Immature natural killer cell (primary cell): ENCODE data around the gene COL9A3. TPM values are rescaled to one million over a fixed set of nuclear protein-coding genes. Genes with fewer than 3 reads are reported as not detected.
A peak's percentile ranks its signal among the peaks of the same experiment; 100 is the strongest.

ENCODE experiments used
- DNase-seq, 3 donors: peaks; one replicate each; pipeline ENCODE4 v3.0.0; 2022; ENCODE audit warnings: mixed read lengths in 1 of 3
- H3K27ac Mint-ChIP-seq, 6 donors: one replicate each; pipeline ENCODE4 v1.8.0; 2020; ENCODE audit warnings: mixed read lengths in 6 of 6, mild to moderate bottlenecking in 5 of 6, inconsistent platforms in 4 of 6, moderate library complexity in 3 of 6
- H3K27me3 Mint-ChIP-seq, 3 donors: one replicate each; pipeline ENCODE4 v1.8.0; 2020 to 2021; ENCODE audit warnings: low read depth in 3 of 3, mild to moderate bottlenecking in 3 of 3, mixed read lengths in 3 of 3, moderate library complexity in 3 of 3, inconsistent platforms in 1 of 3
- H3K36me3 Mint-ChIP-seq, 3 donors: one replicate each; pipeline ENCODE4 v1.8.0; 2020; ENCODE audit warnings: mixed read lengths in 3 of 3, inconsistent platforms in 2 of 3, mild to moderate bottlenecking in 2 of 3
- H3K4me1 Mint-ChIP-seq, 2 donors: one replicate each; pipeline ENCODE4 v1.8.0; 2020; ENCODE audit warnings: inconsistent platforms in 2 of 2, mild to moderate bottlenecking in 2 of 2, mixed read lengths in 2 of 2, moderate library complexity in 1 of 2
- H3K4me3 Mint-ChIP-seq, 5 donors: one replicate each; pipeline ENCODE4 v1.8.0; 2020; ENCODE audit warnings: mild to moderate bottlenecking in 5 of 5, mixed read lengths in 5 of 5, inconsistent platforms in 3 of 5, moderate library complexity in 3 of 5
- H3K9me3 Mint-ChIP-seq, 6 donors: one replicate each; pipeline ENCODE4 v1.8.0; 2020; ENCODE audit warnings: mild to moderate bottlenecking in 6 of 6, mixed read lengths in 6 of 6, inconsistent platforms in 4 of 6, moderate library complexity in 3 of 6
- polyA plus RNA-seq, 3 donors: library from polyadenylated mRNA; unstranded; fragments of 300-500 nt; fragmentation: Illumina TruSeq; gene quantifications; one replicate each; pipeline ENCODE4 v1.2.3, GENCODE V29; 2021

Gene COL9A3
- polyA plus RNA-seq, 3 donors from 2014 or later = 0.87 TPM; not detected in 2

- no peaks in the 10 kb centered on the region for H3K36me3 Mint-ChIP-seq
- H3K4me3 Mint-ChIP-seq = no peak overlapping the region
- H3K4me1 Mint-ChIP-seq = no peaks in the 10 kb centered on the region
- no peak for DNase-seq
- H3K27ac Mint-ChIP-seq = no peak overlapping the region
- H3K9me3 Mint-ChIP-seq = no peaks in the 10 kb centered on the region
- peaks cover 0 to 2% (median 0%) of the 10 kb centered on the region in 3 donors for H3K27me3 Mint-ChIP-seq
Measured at GRCh38 chr20:62785393-62785792, 31.5 kb upstream of the COL9A3 start.

DNA sequence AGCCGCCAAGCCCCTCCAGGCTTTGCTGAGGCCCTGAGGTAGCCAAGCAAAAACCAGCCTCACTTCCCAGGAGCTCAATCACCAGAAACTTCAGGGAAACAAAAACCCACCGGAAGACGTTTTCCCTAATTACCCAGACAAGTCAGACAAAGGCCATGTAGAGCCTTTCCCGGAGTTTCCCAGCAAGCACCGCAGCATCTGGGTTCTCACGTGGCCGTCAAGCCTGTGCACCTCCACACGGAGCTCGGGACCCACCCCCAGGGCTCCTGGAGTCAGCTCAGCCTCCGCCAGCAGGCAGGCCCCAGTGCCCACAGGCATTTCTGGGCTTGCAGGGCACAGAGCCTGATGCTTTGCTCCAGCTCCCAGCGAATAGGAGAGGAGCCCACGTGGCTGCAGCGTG, 30.7 kb upstream of the COL9A3 start:
- Mint-ChIP-seq H3K27ac (no peak overlapping the region), H3K4me3 (no peak overlapping the region), H3K27me3 (peaks cover 0 to 2% (median 0%) of the 10 kb centered on the region in 3 donors), H3K9me3 (no peaks in the 10 kb centered on the region), H3K36me3 (no peaks in the 10 kb centered on the region), H3K4me1 (peaks cover under 1% of the 10 kb centered on the region in 2 donors)
- no peak for DNase-seq

DNA sequence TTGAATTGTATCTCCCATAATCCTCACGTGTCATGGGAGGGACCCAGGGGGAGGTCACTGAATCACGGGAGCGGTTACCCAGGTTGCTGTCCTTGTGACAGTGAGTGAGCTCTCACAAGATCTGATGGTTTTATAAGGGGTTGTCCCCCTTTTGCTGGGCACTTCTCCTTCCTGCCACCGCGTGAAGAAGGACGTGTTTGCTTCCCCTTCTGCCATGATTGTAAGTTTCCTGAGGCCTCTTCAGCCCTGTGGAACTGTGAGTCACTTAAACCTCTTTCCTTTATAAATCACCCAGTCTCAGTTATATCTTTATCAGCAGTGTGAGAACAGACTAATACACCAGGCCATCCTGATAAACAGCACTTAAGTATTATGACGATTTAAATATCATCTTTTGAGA, 29.5 kb upstream of the COL9A3 start:
- H3K4me3 Mint-ChIP-seq = no peak overlapping the region
- H3K36me3 Mint-ChIP-seq = no peaks in the 10 kb centered on the region
- no peak for DNase-seq
- no peak overlapping the region for H3K27ac Mint-ChIP-seq
- peaks cover 0 to 6% (median 3%) of the 10 kb centered on the region in 3 donors for H3K27me3 Mint-ChIP-seq
- peaks cover 7 to 9% of the 10 kb centered on the region in 2 donors for H3K4me1 Mint-ChIP-seq
- H3K9me3 Mint-ChIP-seq = no peaks in the 10 kb centered on the region

DNA sequence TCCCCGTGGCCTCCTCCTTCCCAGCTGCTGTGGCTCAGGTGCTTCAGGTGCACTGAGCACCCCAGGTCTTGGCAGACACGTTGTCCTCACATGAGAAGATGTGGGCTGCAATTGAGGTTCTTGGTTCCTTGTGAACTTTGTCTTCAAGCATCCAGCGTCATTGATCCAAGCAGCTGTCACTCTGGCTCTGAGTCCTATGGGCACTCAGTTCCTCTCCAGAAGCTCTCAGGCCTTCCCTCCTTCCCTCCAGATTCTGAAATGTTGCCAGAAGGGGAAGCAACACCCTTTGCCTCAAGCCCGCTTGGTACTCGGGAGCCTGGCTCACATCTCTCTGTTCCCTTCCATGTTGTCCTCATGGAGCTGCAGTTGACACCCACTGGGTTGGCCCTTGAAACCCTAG, 29.0 kb upstream of the COL9A3 start:
- no peak for DNase-seq
- Mint-ChIP-seq H3K36me3 (no peaks in the 10 kb centered on the region), H3K27me3 (peaks cover 0 to 8% (median 3%) of the 10 kb centered on the region in 3 donors), H3K27ac (peak overlapping the region in 1 of 6 donors; percentile 83), H3K4me1 (peaks cover 7 to 14% of the 10 kb centered on the region in 2 donors), H3K4me3 (no peak overlapping the region), H3K9me3 (no peaks in the 10 kb centered on the region)

DNA sequence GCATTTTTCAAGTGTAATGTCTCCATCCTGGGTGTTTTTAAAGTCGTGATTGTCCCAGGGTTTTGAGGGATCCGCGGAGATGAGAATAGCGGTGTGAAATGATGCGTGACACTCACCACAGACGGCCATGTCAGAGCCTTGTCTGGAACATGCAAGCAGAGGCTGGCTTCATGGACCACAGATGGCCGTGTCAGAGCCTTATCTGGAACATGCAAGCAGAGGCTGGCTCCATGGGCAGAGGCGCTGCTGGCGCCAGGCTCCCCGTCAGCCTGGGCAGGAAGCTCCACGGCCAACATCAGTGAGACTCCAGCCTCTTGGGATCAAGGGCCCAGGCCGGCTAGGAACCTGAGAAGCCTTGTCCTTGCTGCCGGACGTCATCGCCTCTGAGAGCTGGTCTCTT, 28.2 kb upstream of the COL9A3 start:
- no peak overlapping the region for H3K4me3 Mint-ChIP-seq
- H3K36me3 Mint-ChIP-seq = no peaks in the 10 kb centered on the region

GRCh38 chr20:62790075-62790474, 26.8 kb upstream of the COL9A3 start:
- Mint-ChIP-seq H3K36me3 (no peaks in the 10 kb centered on the region), H3K4me3 (no peak overlapping the region), H3K27ac (no peak overlapping the region), H3K27me3 (peaks cover 9 to 18% (median 9%) of the 10 kb centered on the region in 3 donors), H3K9me3 (no peaks in the 10 kb centered on the region), H3K4me1 (peaks cover 16 to 29% of the 10 kb centered on the region in 2 donors)
- DNase-seq = no peak

More for the DNA sequence above, 28.2 kb upstream of the COL9A3 start:
- Mint-ChIP-seq H3K27me3 (peaks cover 0 to 8% (median 3%) of the 10 kb centered on the region in 3 donors), H3K4me1 (peaks cover 13 to 22% of the 10 kb centered on the region in 2 donors), H3K9me3 (no peaks in the 10 kb centered on the region), H3K27ac (no peak overlapping the region)
- DNase-seq = no peak

GRCh38 chr20:62791301-62792181, 25.3 kb upstream of the COL9A3 start:
- Mint-ChIP-seq H3K27ac (peak overlapping the region; percentile 10 to 88 (median 56)), H3K4me3 (peak overlapping the region in 2 of 5 donors; percentile 54 to 67), H3K9me3 (no peaks in the 10 kb centered on the region), H3K36me3 (no peaks in the 10 kb centered on the region), H3K27me3 (peaks cover 13 to 22% (median 14%) of the 10 kb centered on the region in 3 donors), H3K4me1 (peaks cover 23 to 33% of the 10 kb centered on the region in 2 donors)
- DNase-seq = peak; percentile 55 to 65 (median 57)

- H3K27ac Mint-ChIP-seq = peak overlapping the region; percentile 81 to 95 (median 92)
- no peak for DNase-seq
- H3K4me1 Mint-ChIP-seq = peaks cover 23 to 37% of the 10 kb centered on the region in 2 donors
- H3K9me3 Mint-ChIP-seq = no peaks in the 10 kb centered on the region
- H3K36me3 Mint-ChIP-seq = no peaks in the 10 kb centered on the region
- peaks cover 15 to 23% (median 16%) of the 10 kb centered on the region in 3 donors for H3K27me3 Mint-ChIP-seq
- peak overlapping the region in 3 of 5 donors; percentile 30 to 55 (median 51) for H3K4me3 Mint-ChIP-seq
Measured at GRCh38 chr20:62792182-62792939, 24.5 kb upstream of the COL9A3 start.

DNA sequence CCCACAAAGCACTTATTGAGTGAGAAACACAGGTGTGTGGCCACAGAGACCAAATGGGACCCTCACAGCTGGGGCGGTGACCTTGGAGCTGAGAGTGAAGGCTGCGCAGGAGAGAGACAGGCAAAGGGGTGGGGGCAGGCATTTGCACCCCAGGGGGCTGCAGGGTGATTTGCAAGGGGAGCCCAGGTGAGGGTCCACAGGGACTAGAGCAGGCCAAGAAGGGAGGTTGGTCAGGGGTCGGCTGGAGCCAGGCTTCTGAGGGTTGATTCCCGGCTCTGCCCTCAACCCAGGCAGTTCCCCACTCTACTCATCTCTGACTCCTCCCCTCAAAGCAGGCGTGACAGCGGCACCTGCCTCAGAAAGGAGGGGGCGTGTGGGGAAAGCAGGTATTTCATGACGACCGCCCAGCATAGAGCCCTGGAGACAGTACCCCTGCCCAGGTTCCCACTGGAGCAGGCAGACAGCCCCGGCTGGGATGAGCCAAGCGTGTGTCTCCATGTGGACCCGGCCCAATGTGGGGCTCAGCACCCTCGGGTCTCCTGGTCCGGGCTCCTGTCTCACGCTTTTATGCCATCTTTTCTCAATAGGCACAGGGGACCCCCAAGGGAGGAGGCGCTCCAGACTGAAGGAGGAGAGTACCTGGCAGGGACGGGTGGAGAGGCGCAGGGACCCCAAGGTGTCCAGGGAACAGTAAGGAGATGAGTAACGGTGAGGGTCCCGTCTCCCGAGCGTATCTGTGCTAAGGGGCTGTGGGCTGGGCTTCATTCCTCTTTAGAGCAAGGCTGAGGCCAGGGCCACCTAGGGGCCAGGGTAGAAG, 23.7 kb upstream of the COL9A3 start:
- Mint-ChIP-seq H3K9me3 (no peaks in the 10 kb centered on the region), H3K27ac (peak overlapping the region; percentile 82 to 96 (median 94)), H3K36me3 (peaks cover 0 to 3% (median 0%) of the 10 kb centered on the region in 3 donors), H3K4me3 (peak overlapping the region; percentile 66 to 92 (median 81)), H3K27me3 (peaks cover 15 to 21% (median 16%) of the 10 kb centered on the region in 3 donors), H3K4me1 (peaks cover 24 to 44% of the 10 kb centered on the region in 2 donors)
- no peak for DNase-seq

- H3K27me3 Mint-ChIP-seq = peaks cover 15 to 22% (median 16%) of the 10 kb centered on the region in 3 donors
- H3K4me3 Mint-ChIP-seq = peak overlapping the region; percentile 75 to 92 (median 81)
- peaks cover 3 to 5% (median 4%) of the 10 kb centered on the region in 3 donors for H3K36me3 Mint-ChIP-seq
- H3K9me3 Mint-ChIP-seq = no peaks in the 10 kb centered on the region
- H3K27ac Mint-ChIP-seq = peak overlapping the region; percentile 82 to 96 (median 94)
- DNase-seq = no peak
- H3K4me1 Mint-ChIP-seq = peaks cover 29 to 46% of the 10 kb centered on the region in 2 donors
Measured at GRCh38 chr20:62793757-62794006, 23.2 kb upstream of the COL9A3 start.

DNA sequence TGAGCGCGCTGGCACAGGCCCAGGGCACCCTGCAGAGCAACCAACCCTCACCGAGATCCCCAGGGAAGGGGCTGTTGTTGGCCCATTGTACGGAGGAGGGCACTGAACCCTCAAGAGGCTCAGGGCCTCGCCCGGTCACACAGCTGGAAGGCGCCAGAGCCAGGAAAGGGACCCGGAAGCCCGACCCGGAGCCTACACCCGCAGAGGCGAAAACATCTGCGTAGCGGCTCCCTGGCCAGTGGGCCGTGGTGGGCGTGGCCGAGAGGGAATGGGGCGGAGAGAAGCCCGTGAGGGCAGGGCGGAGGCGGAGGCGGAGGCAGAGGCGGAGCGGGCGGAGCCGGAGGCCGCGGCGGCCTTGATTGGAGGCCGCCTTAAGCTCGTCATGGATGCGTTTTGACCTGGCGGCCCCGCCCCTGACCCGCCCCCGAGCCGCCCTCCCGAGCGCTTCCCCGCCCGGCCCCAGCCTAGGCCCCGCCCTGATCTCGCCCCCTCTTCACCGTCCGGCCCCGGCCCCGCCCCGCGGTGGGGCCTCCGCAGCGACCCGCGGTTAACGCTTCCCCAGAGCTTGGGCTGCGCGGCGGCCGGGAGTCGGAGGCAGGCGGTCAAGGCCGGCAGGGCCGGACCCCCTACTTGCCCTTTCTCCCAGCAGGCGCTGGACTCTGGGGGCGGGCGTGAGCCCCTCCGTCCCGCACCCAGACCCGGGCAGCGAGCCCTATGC, 22.7 kb upstream of the COL9A3 start:
- DNase-seq = peak; percentile 97 to 99 (median 98)
- H3K9me3 Mint-ChIP-seq = no peaks in the 10 kb centered on the region
- H3K36me3 Mint-ChIP-seq = peaks cover 3 to 6% (median 4%) of the 10 kb centered on the region in 3 donors
- H3K4me3 Mint-ChIP-seq = peak overlapping the region; percentile 87 to 92 (median 92)
- H3K4me1 Mint-ChIP-seq = peaks cover 29 to 46% of the 10 kb centered on the region in 2 donors
- H3K27me3 Mint-ChIP-seq = peaks cover 15 to 22% (median 16%) of the 10 kb centered on the region in 3 donors
- peak overlapping the region; percentile 82 to 96 (median 95) for H3K27ac Mint-ChIP-seq

- peak; percentile 55 to 63 (median 58) for DNase-seq
- no peaks in the 10 kb centered on the region for H3K9me3 Mint-ChIP-seq
- H3K36me3 Mint-ChIP-seq = peaks cover 3 to 11% (median 8%) of the 10 kb centered on the region in 3 donors
- H3K4me3 Mint-ChIP-seq = peak overlapping the region; percentile 87 to 92 (median 92)
- peaks cover 29 to 48% of the 10 kb centered on the region in 2 donors for H3K4me1 Mint-ChIP-seq
- peak overlapping the region; percentile 82 to 97 (median 95) for H3K27ac Mint-ChIP-seq
- H3K27me3 Mint-ChIP-seq = peaks cover 15 to 22% (median 16%) of the 10 kb centered on the region in 3 donors
Measured at GRCh38 chr20:62795023-62795761, 21.7 kb upstream of the COL9A3 start.
